ENCODE data around the gene PYGL. TPM values are rescaled to one million over a fixed set of nuclear protein-coding genes. Genes with fewer than 3 reads are reported as not detected.

PYGL gene
- total RNA-seq, 1 experiment from 2014 or later = 174 TPM

- no peak for DNase-seq
- Histone ChIP-seq H4K20me1 (ENCODE audit: low read length) (no peaks in the 10 kb centered on the region), H3K4me3 (ENCODE audit: low read length) (no peak within 1 kb of the TSS), H3K9me3 (ENCODE audit: low read length) (no peaks in the 10 kb centered on the region), H3K36me3 (ENCODE audit: low read depth, low read length) (no peaks in the 10 kb centered on the region), H3K79me2 (ENCODE audit: low read length) (no peaks in the 10 kb centered on the region), H3K4me1 (ENCODE audit: insufficient read depth, low read length) (peaks cover 8% of the 10 kb centered on the region), H2AFZ (ENCODE audit: low read length) (no peak within 1 kb of the TSS), H3K9ac (ENCODE audit: low read length) (no peak within 1 kb of the TSS), H3F3A (ENCODE audit: low read length, unreplicated experiment) (no peaks in the 10 kb centered on the region), H3K9me2 (replicated peaks; ENCODE audit: low read length) (no peaks in the 10 kb centered on the region), H3K4me2 (ENCODE audit: low read length) (no peak within 1 kb of the TSS), H3K27ac (ENCODE audit: low read length) (no peak within 1 kb of the TSS), H3K27me3 (ENCODE audit: low read length) (no peaks in the 10 kb centered on the region)
- ChIA-PET CTCF (interaction anchor here (0.9 kb wide), 1 partner anchor 11 kb away, joined by 4 read pairs; no protein-coding TSS in a partner anchor), POLR2A (ENCODE audit: unreplicated experiment) (no interaction called here)
- intact Hi-C loops (cut with micrococcal nuclease) = no loop called here
- no peak for ATAC-seq
- BruUV-seq (replicated peaks) = no TSS peak
- no peak for TF ChIP-seq EZH2phosphoT487 (IDR thresholded peaks at IDR 0.05; ENCODE audit: borderline replicate concordance, low read length)
- TF ChIP-seq EZH2 (IDR thresholded peaks at IDR 0.05; ENCODE audit: low read length, unreplicated experiment) = no peak
- no peak for TF ChIP-seq CTCF (conservative IDR thresholded peaks at IDR 0.05; ENCODE audit: low read depth, low read length)
Measured at GRCh38 chr14:50871914-50872732, 72.2 kb downstream of the PYGL start, which contains the start of gene ABHD12B. Gene ABHD12B, plus strand, starts transcription at chr14:50872053. Its CDS starts 122 bp downstream, at chr14:50872175.

- Histone ChIP-seq H2AFZ (ENCODE audit: low read length) (no peak overlapping the region), H3K4me2 (ENCODE audit: low read length) (no peak overlapping the region), H4K20me1 (ENCODE audit: low read length) (no peaks in the 10 kb centered on the region), H3K27ac (ENCODE audit: low read length) (no peak overlapping the region), H3K4me1 (ENCODE audit: insufficient read depth, low read length) (peaks cover 8% of the 10 kb centered on the region), H3K9ac (ENCODE audit: low read length) (no peak overlapping the region), H3F3A (ENCODE audit: low read length, unreplicated experiment) (no peaks in the 10 kb centered on the region), H3K4me3 (ENCODE audit: low read length) (no peak overlapping the region), H3K9me3 (ENCODE audit: low read length) (no peaks in the 10 kb centered on the region), H3K79me2 (ENCODE audit: low read length) (no peaks in the 10 kb centered on the region), H3K27me3 (ENCODE audit: low read length) (no peaks in the 10 kb centered on the region), H3K9me2 (replicated peaks; ENCODE audit: low read length) (no peaks in the 10 kb centered on the region), H3K36me3 (ENCODE audit: low read depth, low read length) (no peaks in the 10 kb centered on the region)
- no peak for DNase-seq
- intact Hi-C loops (cut with micrococcal nuclease) = no loop called here
- POLR2A ChIA-PET (ENCODE audit: unreplicated experiment) = interaction anchor here (0.6 kb wide), 1 partner anchor 217 kb away, joined by 10 read pairs; no protein-coding TSS in a partner anchor
- CTCF ChIA-PET = interaction anchor here (0.9 kb wide), 1 partner anchor 11 kb away, joined by 4 read pairs; no protein-coding TSS in a partner anchor
- TF ChIP-seq EZH2phosphoT487 (IDR thresholded peaks at IDR 0.05; ENCODE audit: borderline replicate concordance, low read length) = no peak
- no peak for TF ChIP-seq CTCF (conservative IDR thresholded peaks at IDR 0.05; ENCODE audit: low read depth, low read length)
- no peak for TF ChIP-seq EZH2 (IDR thresholded peaks at IDR 0.05; ENCODE audit: low read length, unreplicated experiment)
- ATAC-seq = no peak
- no TSS peak for BruUV-seq (replicated peaks)
Measured at GRCh38 chr14:50871228-50871627, 73.1 kb downstream of the PYGL start.
